SK-N-SH treated with all-trans-retinoic acid at 6 μM for 48 hours (cell line): Measurements from ENCODE around the gene SCYGR1.

ENCODE experiments used
- ZFP30 ChIP-seq: fragments of 450-650 bp; formaldehyde crosslinking; IDR thresholded peaks from 2 replicates; pipeline ENCODE4 v1.5.0; 2022; ENCODE audit warnings: mild to moderate bottlenecking, moderate library complexity
- ZNF565 ChIP-seq: fragments of 450-650 bp; formaldehyde crosslinking; conservative IDR thresholded peaks from 2 replicates; pipeline ENCODE4 v1.5.0; 2020; ENCODE audit warnings: low read depth, mild to moderate bottlenecking, moderate library complexity
- TF ChIP-seq, protein P1 (sequence below): fragments of 250-450 bp; sonication (Bioruptor Pico); IDR thresholded peaks from 2 replicates; pipeline ENCODE4 v1.5.0; 2020; ENCODE audit warnings: mild to moderate bottlenecking, moderate library complexity

GRCh38 chr2:227410191-227410590 is 22.4 kb upstream of the SCYGR1 start:
- TF ChIP-seq, protein P1, sequence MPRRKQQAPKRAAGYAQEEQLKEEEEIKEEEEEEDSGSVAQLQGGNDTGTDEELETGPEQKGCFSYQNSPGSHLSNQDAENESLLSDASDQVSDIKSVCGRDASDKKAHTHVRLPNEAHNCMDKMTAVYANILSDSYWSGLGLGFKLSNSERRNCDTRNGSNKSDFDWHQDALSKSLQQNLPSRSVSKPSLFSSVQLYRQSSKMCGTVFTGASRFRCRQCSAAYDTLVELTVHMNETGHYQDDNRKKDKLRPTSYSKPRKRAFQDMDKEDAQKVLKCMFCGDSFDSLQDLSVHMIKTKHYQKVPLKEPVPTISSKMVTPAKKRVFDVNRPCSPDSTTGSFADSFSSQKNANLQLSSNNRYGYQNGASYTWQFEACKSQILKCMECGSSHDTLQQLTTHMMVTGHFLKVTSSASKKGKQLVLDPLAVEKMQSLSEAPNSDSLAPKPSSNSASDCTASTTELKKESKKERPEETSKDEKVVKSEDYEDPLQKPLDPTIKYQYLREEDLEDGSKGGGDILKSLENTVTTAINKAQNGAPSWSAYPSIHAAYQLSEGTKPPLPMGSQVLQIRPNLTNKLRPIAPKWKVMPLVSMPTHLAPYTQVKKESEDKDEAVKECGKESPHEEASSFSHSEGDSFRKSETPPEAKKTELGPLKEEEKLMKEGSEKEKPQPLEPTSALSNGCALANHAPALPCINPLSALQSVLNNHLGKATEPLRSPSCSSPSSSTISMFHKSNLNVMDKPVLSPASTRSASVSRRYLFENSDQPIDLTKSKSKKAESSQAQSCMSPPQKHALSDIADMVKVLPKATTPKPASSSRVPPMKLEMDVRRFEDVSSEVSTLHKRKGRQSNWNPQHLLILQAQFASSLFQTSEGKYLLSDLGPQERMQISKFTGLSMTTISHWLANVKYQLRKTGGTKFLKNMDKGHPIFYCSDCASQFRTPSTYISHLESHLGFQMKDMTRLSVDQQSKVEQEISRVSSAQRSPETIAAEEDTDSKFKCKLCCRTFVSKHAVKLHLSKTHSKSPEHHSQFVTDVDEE (CRISPR knock-in tag), result no peak
- TF ChIP-seq ZFP30 (no peak), ZNF565 (CRISPR knock-in tag) (no peak)
